SK-N-MC (cell line): Measurements from ENCODE around the gene HEBP1.

Source experiments
- EZH2 ChIP-seq: fragments of 200-600 bp; sonication (generic); IDR thresholded peaks from one replicate; pipeline ENCODE4 v1.6.1; 2017; ENCODE audit warnings: antibody characterized with exemption
- FOXP2 ChIP-seq: optimal IDR thresholded peaks from 2 replicates; pipeline ENCODE3; 2011; ENCODE audit warnings: mild to moderate bottlenecking, moderate library complexity; ENCODE audit not compliant: insufficient read depth; ENCODE audit errors: extremely low read length, control extremely low read depth
- POLR2AphosphoS5 ChIP-seq: IDR thresholded peaks from 2 replicates; pipeline ENCODE4 v1.6.1; 2012; ENCODE audit warnings: mild to moderate bottlenecking, low read depth, low read length, borderline replicate concordance

DNA sequence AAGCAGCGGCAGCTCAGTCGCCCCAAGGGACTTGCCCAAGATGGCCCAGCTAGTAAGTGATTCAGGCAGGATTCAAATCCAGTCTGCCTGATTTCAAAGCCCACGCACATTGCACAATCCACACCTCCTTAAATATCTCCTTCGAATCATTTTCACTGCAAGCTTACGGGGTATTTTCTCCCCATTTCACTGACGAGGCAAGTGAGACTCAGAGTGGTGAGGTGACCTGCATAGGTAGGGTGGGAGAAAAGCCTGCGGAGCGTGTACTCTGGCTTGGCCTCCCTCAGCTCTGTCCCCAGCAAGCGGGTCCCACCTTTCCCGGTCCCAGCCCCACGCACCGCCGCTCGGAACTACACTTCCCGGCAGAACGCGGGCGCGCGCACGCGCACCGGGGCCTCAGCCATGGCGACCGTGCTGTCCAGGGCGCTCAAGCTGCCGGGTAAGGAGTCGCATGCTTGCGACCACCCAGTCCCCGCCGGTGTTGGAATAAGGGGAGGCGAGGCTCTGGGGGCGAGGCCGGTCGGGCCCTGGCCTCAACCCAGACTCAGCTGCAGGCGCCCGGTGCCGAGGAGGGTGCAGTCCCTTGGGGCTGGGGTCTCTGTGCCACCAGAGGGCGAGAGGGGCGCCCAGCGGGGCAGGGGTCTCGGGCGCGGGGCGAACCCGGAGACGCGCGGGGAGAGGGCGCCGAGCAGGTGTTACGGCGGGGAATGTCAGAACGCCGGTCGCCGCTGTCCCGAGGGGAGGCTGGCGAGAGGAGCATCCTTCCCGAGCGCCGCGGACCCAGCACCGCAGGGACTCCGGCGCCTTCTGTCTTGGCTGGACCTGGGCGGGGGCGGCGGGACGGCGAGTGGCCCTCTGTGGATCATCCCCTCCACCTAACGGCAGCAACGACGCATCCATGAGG, 44.2 kb upstream of the HEBP1 start, which contains the start of gene FAM234B:
- TF ChIP-seq EZH2: no peak
- peak; percentile 77; the same call in 1 of the 2 replicates for TF ChIP-seq POLR2AphosphoS5
- TF ChIP-seq FOXP2: no peak
